H1 (cell line): ENCODE results near the gene PRAMEF4. TPM values are rescaled to one million over a fixed set of nuclear protein-coding genes. Genes with fewer than 3 reads are reported as not detected.
"Not testable (repeated sequence)": the region's sequence is repeated elsewhere in the genome, so short reads cannot be mapped to it uniquely, and the experiment has no call there.

Experiments
- CTCF ChIA-PET: fragments of 300-600 bp; sonication (Branson Sonifier 250); formaldehyde crosslinking; loops from one replicate; lab custom pipeline; 2021; ENCODE audit not compliant: partially characterized antibody; lab: Charles Lee
- POLR2A ChIA-PET: fragments of 300-600 bp; sonication (Branson Sonifier 250); formaldehyde crosslinking; loops from one replicate; lab custom pipeline; 2021; ENCODE audit warnings: inconsistent platforms; ENCODE audit not compliant: partially characterized antibody; lab: Charles Lee
- DNase-seq, 2 experiments: peaks; one replicate each; pipeline versions ENCODE4 v3.0.0 to v3.0.0-alpha.2; 2010 to 2022; ENCODE audit warnings: low spot score in 2 of 2, low read depth in 1 of 2, mixed read lengths in 1 of 2
- FAIRE-seq: peaks from 2 replicates; lab custom pipeline; 2011; peaks lifted over from hg19 to GRCh38; lab: Jason Lieb, UNC
- H2AFZ ChIP-seq: 2 replicates; pipeline ENCODE4 v1.8.1; 2012; ENCODE audit warnings: low read length, inconsistent platforms
- H2AK5ac ChIP-seq: 2 replicates; pipeline ENCODE4 v1.6.1; 2013; ENCODE audit warnings: low read depth, low read length
- H2BK120ac ChIP-seq: replicated peaks from 2 replicates; pipeline ENCODE3; 2013; ENCODE audit warnings: low read depth, low read length, inconsistent platforms
- H2BK12ac ChIP-seq: 2 replicates; pipeline ENCODE4 v1.6.1; 2013; ENCODE audit warnings: low read depth, low read length
- H2BK15ac ChIP-seq: 2 replicates; pipeline ENCODE4 v1.6.1; 2013; ENCODE audit warnings: low read length
- H2BK20ac ChIP-seq: 2 replicates; pipeline ENCODE4 v1.6.1; 2013; ENCODE audit warnings: low read length
- H2BK5ac ChIP-seq: 2 replicates; pipeline ENCODE4 v1.6.1; 2013; ENCODE audit warnings: low read depth, low read length
- H3K14ac ChIP-seq: 2 replicates; pipeline ENCODE4 v1.6.1; 2013; ENCODE audit warnings: inconsistent platforms; ENCODE audit not compliant: insufficient read length
- H3K18ac ChIP-seq: 2 replicates; pipeline ENCODE4 v1.6.1; 2013; ENCODE audit warnings: low read length; ENCODE audit errors: extremely low read depth
- H3K23ac ChIP-seq: 2 replicates; pipeline ENCODE4 v1.6.1; 2013; ENCODE audit warnings: inconsistent platforms; ENCODE audit not compliant: insufficient read length
- H3K23me2 ChIP-seq: 2 replicates; pipeline ENCODE4 v1.6.1; 2013; ENCODE audit warnings: low read depth, low read length
- H3K27ac ChIP-seq: 2 replicates; pipeline ENCODE4 v1.6.1; 2011; ENCODE audit warnings: low read depth, low read length, inconsistent platforms
- H3K27me3 ChIP-seq, 4 experiments: replicated peaks in 1 of 4; 1 replicate in 1 of 4; 2 replicates in 3 of 4; pipeline versions ENCODE4 v1.6.1 to v1.8.1; 2011 to 2013; ENCODE audit warnings: low read length in 3 of 4, mild to moderate bottlenecking in 3 of 4, inconsistent platforms in 2 of 4, mixed read lengths in 2 of 4, moderate library complexity in 1 of 4; ENCODE audit not compliant: control insufficient read depth in 3 of 4, insufficient read depth in 3 of 4; ENCODE audit errors: extremely low read depth in 1 of 4
- H3K36me3 ChIP-seq, 4 experiments: 2 replicates each; pipeline versions ENCODE4 v1.6.1 to v1.8.1; 2011 to 2013; ENCODE audit warnings: mild to moderate bottlenecking in 4 of 4, low read length in 3 of 4, moderate library complexity in 2 of 4, control low read depth in 1 of 4, inconsistent platforms in 1 of 4; ENCODE audit not compliant: insufficient read depth in 4 of 4, control insufficient read depth in 2 of 4
- H3K4ac ChIP-seq: replicated peaks from 2 replicates; pipeline ENCODE3; 2013; ENCODE audit warnings: low read length, low read depth, mixed read lengths, inconsistent platforms; ENCODE audit not compliant: insufficient read length
- H3K4me1 ChIP-seq, 4 experiments: replicated peaks in 1 of 4; 1 replicate in 1 of 4; 2 replicates in 3 of 4; pipeline versions ENCODE4 v1.6.1 to v1.8.1; 2011 to 2013; ENCODE audit warnings: low read length in 3 of 4, inconsistent platforms in 2 of 4, mixed read lengths in 1 of 4; ENCODE audit not compliant: insufficient read depth in 4 of 4, control insufficient read depth in 3 of 4
- H3K4me2 ChIP-seq, 2 experiments: 2 replicates each; pipeline versions ENCODE4 v1.6.1 to v1.8.1; 2011 to 2013; ENCODE audit warnings: low read depth in 2 of 2, low read length in 2 of 2, control low read depth in 1 of 2, inconsistent platforms in 1 of 2, mild to moderate bottlenecking in 1 of 2; ENCODE audit not compliant: insufficient read depth in 1 of 2
- H3K4me3 ChIP-seq, 4 experiments: fragments of 200-600, 300-600 bp in 1 of 4; sonication (generic), shearing (Covaris generic), sonication (Bioruptor Twin) in 1 of 4; 2 replicates each; pipeline versions ENCODE4 v1.5.1 to v1.8.1; 2011 to 2016; ENCODE audit warnings: low read length in 4 of 4, low read depth in 3 of 4, control low read depth in 2 of 4, inconsistent platforms in 2 of 4, mild to moderate bottlenecking in 2 of 4, mixed read lengths in 1 of 4, moderate library complexity in 1 of 4; ENCODE audit not compliant: insufficient read depth in 2 of 4; ENCODE audit errors: extremely low read depth in 1 of 4
- H3K56ac ChIP-seq: replicated peaks from 2 replicates; pipeline ENCODE3; 2013; ENCODE audit warnings: low read depth, mild to moderate bottlenecking, mixed read lengths, low read length, inconsistent platforms; ENCODE audit not compliant: insufficient read length
- H3K79me1 ChIP-seq: 2 replicates; pipeline ENCODE4 v1.6.1; 2013; ENCODE audit warnings: low read depth, low read length, control low read depth
- H3K79me2 ChIP-seq, 2 experiments: 2 replicates each; pipeline versions ENCODE4 v1.6.1 to v1.8.1; 2012 to 2013; ENCODE audit warnings: low read length in 2 of 2, mild to moderate bottlenecking in 2 of 2, inconsistent platforms in 1 of 2; ENCODE audit not compliant: insufficient read depth in 2 of 2, control insufficient read depth in 1 of 2
- H3K9ac ChIP-seq, 4 experiments: replicated peaks in 1 of 4; 1 replicate in 1 of 4; 2 replicates in 3 of 4; pipeline versions ENCODE4 v1.6.1 to v1.8.1; 2011 to 2013; ENCODE audit warnings: low read depth in 3 of 4, low read length in 3 of 4, control low read depth in 2 of 4, mild to moderate bottlenecking in 2 of 4, moderate library complexity in 2 of 4, inconsistent platforms in 1 of 4; ENCODE audit errors: extremely low read depth in 1 of 4
- H3K9me3 ChIP-seq, 2 experiments: 2 replicates each; pipeline versions ENCODE4 v1.6.1 to v1.8.1; 2012 to 2013; ENCODE audit warnings: mild to moderate bottlenecking in 2 of 2, moderate library complexity in 2 of 2, control low read depth in 1 of 2, inconsistent platforms in 1 of 2, low read depth in 1 of 2, low read length in 1 of 2, mixed read lengths in 1 of 2; ENCODE audit not compliant: insufficient read depth in 2 of 2
- H4K20me1 ChIP-seq, 2 experiments: replicated peaks in 1 of 2; 2 replicates each; pipeline versions ENCODE3 to v1.8.1; 2011 to 2013; ENCODE audit warnings: inconsistent platforms in 2 of 2, low read length in 2 of 2, mild to moderate bottlenecking in 1 of 2; ENCODE audit not compliant: insufficient read depth in 2 of 2, control insufficient read depth in 1 of 2
- H4K5ac ChIP-seq: 2 replicates; pipeline ENCODE4 v1.6.1; 2013; ENCODE audit warnings: low read length, low read depth, mixed read lengths, inconsistent platforms; ENCODE audit not compliant: insufficient read length
- H4K8ac ChIP-seq: 2 replicates; pipeline ENCODE4 v1.8.0; 2013; ENCODE audit warnings: mild to moderate bottlenecking, moderate library complexity, low read length, inconsistent platforms; ENCODE audit not compliant: insufficient read depth; ENCODE audit errors: extremely low read depth
- H4K91ac ChIP-seq: replicated peaks from 2 replicates; pipeline ENCODE3; 2013; ENCODE audit warnings: low read length, mixed read lengths, inconsistent platforms; ENCODE audit not compliant: insufficient read length
- WGBS, 2 experiments: shearing (Covaris generic) in 1 of 2; methylation state at CpG; one replicate each; pipeline versions ENCODE4 v1.1.6 to v1.1.7; 2013 to 2015; ENCODE audit warnings: low lambda C conversion rate in 2 of 2, mixed read lengths in 2 of 2, inconsistent platforms in 1 of 2, low coverage in 1 of 2, missing lambda C conversion rate in 1 of 2; ENCODE audit not compliant: insufficient replicate concordance in 2 of 2, insufficient coverage in 1 of 2, insufficient read length in 1 of 2; ENCODE audit errors: extremely low coverage in 1 of 2, missing lambda C conversion rate in 1 of 2; 5-methylcytosine and 5-hydroxymethylcytosine counted together
- polyA plus RNA-seq, 7 experiments: library from polyadenylated mRNA; depleted of rRNA in 3 of 7; stranded (reverse) in 5 of 7; unstranded in 2 of 7; fragments of >200 nt in 5 of 7; fragments of 200-250 nt in 2 of 7; gene quantifications; 1 replicate in 5 of 7; 2 replicates in 1 of 7; 4 replicates in 1 of 7; pipeline versions ENCODE4 v1.2.1 to v1.2.3, GENCODE V29; 2011 to 2013; ENCODE audit warnings: missing spikeins in 2 of 7, mixed read lengths in 2 of 7
- total RNA-seq: library from RNA; stranded (reverse); fragmentation: NEBNext Ultra II Directional; extraction: Animal tissue kit (Norgen Biotek cat#: 25700); gene quantifications from 2 replicates; pipeline ENCODE4 v1.2.1, GENCODE V29; 2021

Gene PRAMEF4
- total and polyA plus RNA-seq, 2 of the 8 experiments (the other 6 are each of a cell fraction or from before 2014, with no cell fraction given) = not detected

DNA sequence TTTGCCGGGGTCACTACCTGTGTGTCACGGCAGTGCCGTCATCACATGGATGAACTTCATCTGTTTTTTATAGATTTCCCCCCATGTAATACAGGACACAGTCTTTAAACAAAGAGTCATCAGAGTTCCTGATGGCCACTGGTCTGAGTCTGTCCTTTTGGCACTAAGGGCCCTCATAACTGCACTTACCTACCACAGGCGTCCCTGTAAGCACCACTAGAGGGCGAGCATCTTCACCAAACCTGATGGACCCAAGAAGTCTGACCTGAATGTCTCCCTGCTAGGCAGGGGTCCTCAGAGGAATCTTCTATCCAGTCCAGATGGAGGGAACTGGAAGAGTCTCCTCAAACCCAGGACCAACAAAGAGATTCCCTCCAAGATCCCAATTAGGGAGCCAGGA lies 38.4 kb upstream of the PRAMEF4 start:
- WGBS, 2 experiments = 58% methylated on average over 4 of the region's 5 CpGs; no CpG with 5 or more reads in 1 of the 2 experiments
- H3K9me3 ChIP-seq, H2BK12ac ChIP-seq, FAIRE-seq, CTCF ChIA-PET, H4K8ac ChIP-seq, H3K79me2 ChIP-seq, H3K23ac ChIP-seq, H3K27ac ChIP-seq, H2BK120ac ChIP-seq, H2BK20ac ChIP-seq, POLR2A ChIA-PET, H4K91ac ChIP-seq, H3K4me1 ChIP-seq, H3K4me3 ChIP-seq, H3K4me2 ChIP-seq, H2BK15ac ChIP-seq, H2AFZ ChIP-seq, H3K79me1 ChIP-seq, H3K9ac ChIP-seq, H3K27me3 ChIP-seq, H3K18ac ChIP-seq, H3K56ac ChIP-seq, H2BK5ac ChIP-seq, H2AK5ac ChIP-seq, H3K4ac ChIP-seq, H4K5ac ChIP-seq, H3K23me2 ChIP-seq, H3K14ac ChIP-seq, DNase-seq, H4K20me1 ChIP-seq, H3K36me3 ChIP-seq: not testable (repeated sequence)

DNA sequence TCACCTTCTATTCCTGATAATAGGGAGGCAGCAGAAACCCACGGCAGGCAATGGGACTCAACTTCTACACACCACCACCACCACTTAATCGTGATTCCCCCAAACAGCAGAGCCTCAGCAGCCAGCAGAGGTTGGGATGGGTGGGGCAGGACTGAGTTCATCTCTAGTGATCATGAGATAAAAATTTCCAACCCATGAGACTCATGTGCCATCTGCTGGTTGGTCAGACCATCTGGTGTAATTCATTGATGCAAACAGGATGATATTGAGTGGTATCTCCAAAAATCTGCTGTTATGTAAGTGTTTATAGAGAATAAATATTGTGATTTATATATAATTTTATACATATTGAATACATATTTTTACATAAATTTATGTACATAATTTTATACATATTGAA lies 35.7 kb upstream of the PRAMEF4 start:
- H2BK5ac ChIP-seq, H4K91ac ChIP-seq, DNase-seq, H4K20me1 ChIP-seq, H2BK120ac ChIP-seq, H2AK5ac ChIP-seq, H2AFZ ChIP-seq, FAIRE-seq, H2BK12ac ChIP-seq, H3K79me2 ChIP-seq, H3K4me3 ChIP-seq, H3K79me1 ChIP-seq, CTCF ChIA-PET, H4K8ac ChIP-seq, H3K18ac ChIP-seq, H3K9ac ChIP-seq, H3K23ac ChIP-seq, H3K4me1 ChIP-seq, POLR2A ChIA-PET, H3K27ac ChIP-seq, H3K56ac ChIP-seq, H3K23me2 ChIP-seq, H2BK15ac ChIP-seq, H3K36me3 ChIP-seq, H4K5ac ChIP-seq, H3K27me3 ChIP-seq, H3K4me2 ChIP-seq, H3K14ac ChIP-seq, H3K4ac ChIP-seq, H2BK20ac ChIP-seq: not testable (repeated sequence)
- 89% methylated on average over 2 of the region's 2 CpGs; no CpG with 5 or more reads in 1 of the 2 experiments for WGBS, 2 experiments
- peaks cover 0 to 11% of the 10 kb centered on the region in 2 experiments; a peak in 2 of 4 replicates for H3K9me3 ChIP-seq
